Sciatic nerve (tissue), 2 donors: ENCODE measurements around the gene AQP7. TPM values are rescaled to one million over a fixed set of nuclear protein-coding genes. Genes with fewer than 3 reads are reported as not detected.
"Not testable (repeated sequence)": the region's sequence is repeated elsewhere in the genome, so short reads cannot be mapped to it uniquely, and the experiment has no call there.

ENCODE experiments used
- ATAC-seq: fragments of 200-7000 bp; cut with Tn5 transposase; one replicate; pipeline ENCODE4 v1.9.1; 2020; ENCODE audit warnings: mild to moderate bottlenecking, moderate library complexity
- DNase-seq: peaks from one replicate; pipeline ENCODE4 v3.0.0-alpha.2; 2020; ENCODE audit warnings: low spot score
- intact Hi-C: fragments of 100-400 bp; cut with DNase I; formaldehyde crosslinking; loops from one replicate; pipeline ENCODE4 v1.14.2; 2022
- total RNA-seq: library from RNA; stranded (reverse); fragmentation: NEBNext Ultra II Directional; extraction: Animal tissue kit (Norgen Biotek cat#: 25700); gene quantifications from one replicate; pipeline ENCODE4 v1.2.1, GENCODE V29; 2021
- donor health status: DM: no; HTN: no; CAD: no.
- donor health status: DM: no; HTN: no; CAD: no.

The AQP7 gene
- total RNA-seq, 1 donor from 2014 or later: 36.7 TPM

DNA sequence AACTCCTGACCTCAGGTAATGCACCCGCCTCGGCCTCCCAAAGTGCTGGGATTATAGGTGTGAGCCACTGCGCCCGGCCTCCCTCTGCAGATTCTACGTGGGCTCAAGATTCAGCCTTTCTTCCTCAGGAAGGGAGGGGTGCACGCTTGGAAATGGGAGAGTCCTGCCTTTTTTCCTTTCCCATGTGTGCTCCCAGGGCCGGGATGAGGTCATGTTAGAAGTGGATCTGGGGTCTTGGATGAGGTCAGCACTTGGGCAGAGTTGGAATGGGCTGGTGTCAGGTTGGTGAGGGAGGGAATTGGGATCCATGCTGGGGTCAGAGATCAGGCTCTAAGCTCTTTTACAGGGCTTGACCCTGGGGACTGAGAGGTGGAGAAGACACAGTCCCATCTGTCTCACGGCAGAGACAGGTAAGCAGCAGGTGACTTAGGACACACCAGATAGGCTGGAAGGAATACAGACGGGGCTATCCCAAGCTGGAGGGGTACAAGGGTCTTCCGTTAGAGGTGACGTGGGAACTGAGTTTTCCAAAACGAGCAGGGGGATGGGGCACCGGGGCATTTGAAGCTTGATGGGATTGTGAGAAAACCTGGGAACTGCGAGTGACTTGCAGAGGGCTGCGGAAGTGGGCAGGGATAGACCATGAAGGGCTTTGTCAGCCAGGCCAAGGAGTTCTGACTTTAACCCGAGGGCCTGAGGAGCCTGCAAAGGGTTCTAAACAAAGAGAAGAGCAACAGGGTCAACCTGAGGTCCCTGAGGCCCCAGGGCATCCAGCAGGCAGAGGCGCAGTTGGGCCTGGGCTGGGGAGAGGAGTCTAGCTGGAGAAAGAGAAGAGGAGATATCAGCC lies 1.8 kb upstream of the AQP7 start:
- intact Hi-C loops: no loop called here

GRCh38 chr9:33401809-33402208 lies 559 bp downstream of the AQP7 start:
- ATAC-seq, DNase-seq, intact Hi-C loops: not testable (repeated sequence)

More for the DNA sequence above, 1.8 kb upstream of the AQP7 start:
- no peak for DNase-seq
- ATAC-seq: peak; percentile 22

- ATAC-seq, DNase-seq, intact Hi-C loops: not testable (repeated sequence)
Measured at GRCh38 chr9:33399047-33399446, 3.3 kb downstream of the AQP7 start.

DNA sequence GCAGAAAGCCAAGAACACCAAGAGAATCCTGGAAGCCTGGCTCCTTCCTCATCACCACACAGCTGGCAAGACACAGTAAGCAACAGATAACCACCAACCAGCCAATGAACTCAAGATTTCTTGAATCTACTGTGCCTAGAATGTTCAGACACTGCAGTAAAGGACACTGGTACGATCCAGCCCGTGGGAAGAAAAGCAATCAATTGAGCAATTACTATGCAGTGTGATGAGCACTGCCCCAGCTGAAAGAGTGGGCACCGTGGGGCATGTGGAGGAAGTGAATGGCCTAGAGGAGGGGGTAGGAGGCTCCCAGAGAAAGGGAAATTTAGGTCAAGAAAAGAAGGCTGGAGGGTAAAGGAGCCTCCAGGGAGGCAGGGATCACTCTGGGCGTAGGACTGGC lies 4.6 kb downstream of the AQP7 start:
- DNase-seq, ATAC-seq, intact Hi-C loops: not testable (repeated sequence)

DNA sequence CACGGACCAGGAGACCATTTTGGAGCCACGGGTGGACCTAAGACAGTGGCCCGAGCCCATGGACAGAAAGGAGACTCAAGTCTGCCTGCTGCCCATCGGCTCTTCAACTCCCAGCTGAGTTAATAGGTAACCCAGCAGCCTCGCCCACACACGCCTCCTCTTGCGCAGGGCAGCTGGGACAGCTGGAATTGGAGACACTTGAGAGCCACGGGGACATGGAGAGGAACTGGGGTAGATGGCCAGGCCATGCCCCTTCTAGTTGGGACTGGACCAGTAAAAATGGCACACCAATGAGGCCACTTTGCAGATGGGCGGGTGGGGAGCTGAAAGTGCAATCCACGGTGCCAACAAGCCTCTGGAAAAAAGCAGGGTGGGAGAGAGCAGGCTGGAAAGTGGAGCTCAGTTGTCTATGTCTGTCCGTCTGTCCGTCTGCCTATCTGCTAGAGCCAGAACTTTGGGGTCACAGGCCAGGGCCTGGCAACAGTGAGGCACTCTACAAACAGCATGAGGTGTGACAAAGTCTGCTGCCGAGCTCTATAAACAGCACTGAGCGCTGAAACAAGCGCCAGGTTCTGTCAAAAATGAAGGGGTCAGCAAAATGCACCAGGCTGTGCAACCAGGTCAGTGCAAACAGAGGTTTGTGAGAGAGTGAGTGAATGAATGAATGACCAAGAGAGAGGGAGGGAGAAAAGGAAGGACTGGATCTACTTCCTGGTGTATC lies 7.0 kb downstream of the AQP7 start:
- DNase-seq, ATAC-seq, intact Hi-C loops: not testable (repeated sequence)

DNA sequence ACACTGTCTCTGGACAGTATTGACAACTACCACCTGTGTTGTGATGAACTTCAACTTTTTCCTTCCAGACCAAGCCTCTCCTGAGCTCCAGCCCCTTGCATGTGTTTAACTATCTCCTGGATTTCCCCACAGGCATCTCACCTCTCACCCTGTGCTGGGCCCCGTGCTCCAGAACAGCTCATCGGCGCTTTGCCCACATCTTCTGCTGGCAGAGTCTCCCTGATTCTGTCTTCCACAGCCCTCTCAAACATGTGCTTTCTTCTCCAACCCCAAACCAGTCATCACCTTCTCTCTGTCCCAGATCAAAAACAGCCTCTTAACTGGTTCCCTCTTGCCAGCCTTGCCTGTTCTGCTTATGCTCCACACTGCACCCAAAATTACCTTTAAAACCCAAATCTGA lies 8.4 kb downstream of the AQP7 start:
- ATAC-seq, DNase-seq, intact Hi-C loops: not testable (repeated sequence)

DNA sequence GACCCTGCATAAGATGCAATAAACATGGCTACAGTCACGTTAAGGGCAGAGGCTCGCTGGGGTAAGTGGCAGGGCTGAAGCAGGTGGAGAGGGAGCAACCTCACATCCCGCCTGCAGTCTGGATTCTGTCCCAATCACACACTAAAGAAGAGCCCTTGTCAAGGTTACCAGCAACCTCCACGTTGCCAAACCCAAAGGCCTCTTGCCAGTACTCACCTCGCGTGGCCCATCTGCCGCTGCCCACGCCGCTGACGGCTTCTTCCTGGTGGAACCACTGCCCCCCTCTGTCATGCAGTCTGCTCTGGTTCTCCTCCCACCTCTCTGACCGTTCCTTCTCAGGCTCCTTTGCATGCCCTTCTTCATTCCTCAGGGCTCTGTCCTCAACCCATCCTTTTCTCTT lies 8.8 kb downstream of the AQP7 start:
- DNase-seq (no peak), ATAC-seq (no peak)
- intact Hi-C loops: no loop called here

GRCh38 chr9:33392591-33393021 lies 9.8 kb downstream of the AQP7 start:
- ATAC-seq, intact Hi-C loops, DNase-seq: not testable (repeated sequence)

- ATAC-seq, intact Hi-C loops: not testable (repeated sequence)
- peak; percentile 67 for DNase-seq
Measured at GRCh38 chr9:33391111-33391771, 11.1 kb downstream of the AQP7 start.

DNA sequence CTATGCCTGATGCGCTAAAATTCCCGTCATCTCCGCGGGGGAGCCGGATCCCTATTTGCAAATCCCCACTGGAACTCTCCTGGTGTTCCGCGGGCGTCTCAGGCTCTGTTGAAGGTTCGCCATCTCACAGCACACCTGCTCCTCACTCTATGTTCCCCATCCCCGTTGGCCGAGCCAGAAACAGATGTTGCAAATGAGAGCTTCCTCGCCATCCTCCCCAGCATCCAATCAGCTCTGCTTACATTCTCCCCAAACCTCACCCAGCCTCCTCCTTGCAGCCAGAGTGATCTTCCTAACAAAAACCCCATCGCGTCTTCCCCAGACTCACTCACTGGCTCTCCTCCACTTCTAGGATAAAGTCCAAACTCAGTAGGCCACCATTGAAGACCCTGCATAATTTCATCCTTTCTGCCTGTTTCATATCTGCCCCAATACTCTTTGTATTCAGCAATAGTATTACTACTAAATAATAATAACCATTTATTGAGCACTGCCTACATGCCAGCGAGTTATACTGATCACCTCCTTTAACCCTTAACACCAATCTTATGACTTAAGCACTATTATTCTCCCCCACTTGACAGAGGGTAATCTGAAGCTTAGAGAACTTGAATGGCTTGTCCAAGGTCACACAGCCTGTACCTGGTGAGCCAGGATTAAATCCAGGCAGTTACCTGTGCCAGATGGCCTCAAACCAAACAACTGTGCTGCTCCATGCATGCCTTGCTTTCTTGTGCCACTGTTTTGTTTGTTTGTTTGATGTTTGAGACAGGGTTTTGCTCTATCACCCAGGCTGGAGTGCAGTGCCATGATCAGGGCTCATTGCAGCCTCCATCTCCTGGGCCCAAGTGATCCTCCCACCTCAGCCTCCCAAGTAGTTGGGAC lies 14.0 kb downstream of the AQP7 start:
- ATAC-seq (no peak), DNase-seq (no peak)
- intact Hi-C loops: no loop called here

- ATAC-seq, intact Hi-C loops, DNase-seq: not testable (repeated sequence)
Measured at GRCh38 chr9:33386998-33387397, 15.4 kb downstream of the AQP7 start.

DNA sequence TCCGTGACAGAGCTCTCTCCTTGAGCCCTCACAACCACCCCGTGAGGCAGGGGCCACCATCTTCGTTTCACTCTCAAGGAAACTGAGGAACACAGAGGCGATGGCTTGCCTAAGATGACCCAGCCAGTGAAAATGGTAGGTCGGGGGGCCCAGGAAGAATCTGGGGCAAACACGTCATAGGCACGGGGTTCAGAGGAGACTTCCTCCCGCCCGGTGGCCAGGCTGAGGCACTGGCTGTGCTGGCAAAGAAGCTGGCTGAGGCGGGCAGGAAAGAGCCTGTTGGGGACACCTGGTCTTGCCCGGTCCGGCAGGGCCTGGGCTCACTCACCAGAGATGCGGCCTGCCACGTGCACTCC lies 15.7 kb downstream of the AQP7 start:
- ATAC-seq, intact Hi-C loops, DNase-seq: not testable (repeated sequence)

- ATAC-seq, DNase-seq, intact Hi-C loops: not testable (repeated sequence)
Measured at GRCh38 chr9:33385979-33386640, 16.3 kb downstream of the AQP7 start.

GRCh38 chr9:33385536-33385935 lies 16.8 kb downstream of the AQP7 start:
- ATAC-seq, DNase-seq, intact Hi-C loops: not testable (repeated sequence)

- DNase-seq, intact Hi-C loops, ATAC-seq: not testable (repeated sequence)
Measured at GRCh38 chr9:33383396-33383795, 19.0 kb downstream of the AQP7 start.

- DNase-seq, intact Hi-C loops, ATAC-seq: not testable (repeated sequence)
Measured at GRCh38 chr9:33382397-33382796, 20.0 kb downstream of the AQP7 start.

- ATAC-seq (peak; percentile 22), DNase-seq (no peak)
- intact Hi-C loops: no loop called here
Measured at GRCh38 chr9:33381231-33381791, 21.1 kb downstream of the AQP7 start.
